ENCODE data around the gene CLDN20. TPM values are rescaled to one million over a fixed set of nuclear protein-coding genes. Genes with fewer than 3 reads are reported as not detected.

The CLDN20 gene
- polyA plus RNA-seq, 1 donor: 0.67 TPM

- Histone ChIP-seq H3K4me1 (ENCODE audit: control insufficient read depth, insufficient read depth, low read length) (peaks cover 3% of the 10 kb centered on the region), H3K27ac (ENCODE audit: low read length) (no peak overlapping the region), H3K4me3 (ENCODE audit: low read length) (no peak overlapping the region), H3K36me3 (ENCODE audit: control insufficient read depth, insufficient read depth, low read length) (no peaks in the 10 kb centered on the region), H3K27me3 (ENCODE audit: control insufficient read depth, insufficient read depth, low read length) (no peaks in the 10 kb centered on the region), H3K9me3 (ENCODE audit: control insufficient read depth, low read depth, low read length) (no peaks in the 10 kb centered on the region)
- DNase-seq: no peak
- 100% methylated on average over 2 of the region's 4 CpGs for WGBS (ENCODE audit: insufficient coverage, low lambda C conversion rate)
Observed at GRCh38 chr6:155319902-155320301, 56.1 kb downstream of the CLDN20 start.

- Histone ChIP-seq H3K36me3 (ENCODE audit: control insufficient read depth, insufficient read depth, low read length) (no peaks in the 10 kb centered on the region), H3K27ac (ENCODE audit: low read length) (no peak overlapping the region), H3K4me1 (ENCODE audit: control insufficient read depth, insufficient read depth, low read length) (peaks cover 15% of the 10 kb centered on the region), H3K4me3 (ENCODE audit: low read length) (no peak overlapping the region), H3K27me3 (ENCODE audit: control insufficient read depth, insufficient read depth, low read length) (no peaks in the 10 kb centered on the region), H3K9me3 (ENCODE audit: control insufficient read depth, low read depth, low read length) (no peaks in the 10 kb centered on the region)
- 100% methylated on average over 1 of the region's 2 CpGs for WGBS (ENCODE audit: insufficient coverage, low lambda C conversion rate)
- no peak for DNase-seq
Observed at GRCh38 chr6:155324172-155324571, 60.4 kb downstream of the CLDN20 start.

- Histone ChIP-seq H3K27ac (ENCODE audit: low read length) (no peak overlapping the region), H3K27me3 (ENCODE audit: control insufficient read depth, insufficient read depth, low read length) (no peaks in the 10 kb centered on the region), H3K4me3 (ENCODE audit: low read length) (no peak overlapping the region), H3K4me1 (ENCODE audit: control insufficient read depth, insufficient read depth, low read length) (peaks cover 21% of the 10 kb centered on the region), H3K36me3 (ENCODE audit: control insufficient read depth, insufficient read depth, low read length) (no peaks in the 10 kb centered on the region), H3K9me3 (ENCODE audit: control insufficient read depth, low read depth, low read length) (no peaks in the 10 kb centered on the region)
- no peak for DNase-seq
Observed at GRCh38 chr6:155324993-155325392, 61.2 kb downstream of the CLDN20 start.

GRCh38 chr6:155325700-155326516, 62.1 kb downstream of the CLDN20 start:
- no peak for DNase-seq
- Histone ChIP-seq H3K36me3 (ENCODE audit: control insufficient read depth, insufficient read depth, low read length) (no peaks in the 10 kb centered on the region), H3K9me3 (ENCODE audit: control insufficient read depth, low read depth, low read length) (no peaks in the 10 kb centered on the region), H3K27me3 (ENCODE audit: control insufficient read depth, insufficient read depth, low read length) (no peaks in the 10 kb centered on the region), H3K4me3 (ENCODE audit: low read length) (no peak overlapping the region), H3K4me1 (ENCODE audit: control insufficient read depth, insufficient read depth, low read length) (peaks cover 21% of the 10 kb centered on the region), H3K27ac (ENCODE audit: low read length) (no peak overlapping the region)
- WGBS (ENCODE audit: insufficient coverage, low lambda C conversion rate): 90% methylated on average over 2 of the region's 6 CpGs

Other genes with a start within 250 kb of the CLDN20 start
- 17.8 TPM for gene TFB1M, start 50.5 kb downstream of the CLDN20 start, polyA plus RNA-seq
- not detected for gene NOX3, start 191.8 kb downstream of the CLDN20 start, polyA plus RNA-seq